Retinal pigment epithelial cell (primary cell): ENCODE results near the gene ELAC2.

ENCODE experiments used
- DNase-seq: peaks from one replicate; pipeline ENCODE4 v3.0.0-alpha.2; 2010; ENCODE audit warnings: low read depth
- H3K4me3 ChIP-seq: 2 replicates; pipeline ENCODE4 v1.5.1; 2011; ENCODE audit warnings: mild to moderate bottlenecking, low read length, control low read depth, moderate library complexity
- TF ChIP-seq, protein P1 (sequence below): conservative IDR thresholded peaks from 2 replicates; pipeline ENCODE4 v1.5.1; 2011; ENCODE audit warnings: low read depth, low read length, control low read depth, inconsistent platforms

ELAC2 gene

DNA sequence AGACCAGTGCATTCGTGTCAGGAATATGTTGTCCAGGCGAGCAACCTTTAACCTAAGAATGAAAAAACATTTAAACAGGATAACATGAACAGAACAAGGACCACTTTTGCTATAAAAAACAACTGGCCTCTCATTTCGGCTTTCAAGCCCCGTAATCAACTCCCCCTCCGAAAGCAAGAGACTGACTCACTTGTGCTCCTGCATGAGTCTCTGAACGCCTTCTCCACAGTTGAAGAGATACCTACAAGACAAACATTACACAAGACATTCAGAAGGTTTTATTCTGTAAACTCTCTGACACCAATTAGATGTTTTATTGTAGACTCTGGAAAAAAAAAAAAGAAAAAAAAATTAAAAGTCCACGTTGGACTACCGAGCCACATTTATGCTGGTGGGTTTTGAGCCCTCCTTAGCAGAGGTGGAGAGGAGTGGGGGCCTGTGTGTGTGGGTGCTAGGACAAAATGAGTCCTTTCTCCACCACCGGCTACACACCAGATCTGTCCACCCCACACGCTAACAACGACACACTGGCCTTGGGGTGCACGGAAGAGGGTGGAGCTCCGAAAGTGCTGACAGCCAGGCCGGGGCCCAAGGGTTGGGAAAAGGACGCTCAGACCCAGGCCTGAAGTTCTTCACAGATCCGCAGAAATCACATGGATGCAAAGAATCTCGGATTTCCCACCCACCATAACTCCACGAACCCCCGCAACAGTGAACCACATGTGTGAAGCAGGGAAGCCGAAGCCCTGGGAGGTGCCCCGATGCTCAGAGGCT lies 759 bp downstream of the ELAC2 start:
- H3K4me3 ChIP-seq: peak overlapping the region; percentile 93
- no peak for DNase-seq
- TF ChIP-seq, protein P1, sequence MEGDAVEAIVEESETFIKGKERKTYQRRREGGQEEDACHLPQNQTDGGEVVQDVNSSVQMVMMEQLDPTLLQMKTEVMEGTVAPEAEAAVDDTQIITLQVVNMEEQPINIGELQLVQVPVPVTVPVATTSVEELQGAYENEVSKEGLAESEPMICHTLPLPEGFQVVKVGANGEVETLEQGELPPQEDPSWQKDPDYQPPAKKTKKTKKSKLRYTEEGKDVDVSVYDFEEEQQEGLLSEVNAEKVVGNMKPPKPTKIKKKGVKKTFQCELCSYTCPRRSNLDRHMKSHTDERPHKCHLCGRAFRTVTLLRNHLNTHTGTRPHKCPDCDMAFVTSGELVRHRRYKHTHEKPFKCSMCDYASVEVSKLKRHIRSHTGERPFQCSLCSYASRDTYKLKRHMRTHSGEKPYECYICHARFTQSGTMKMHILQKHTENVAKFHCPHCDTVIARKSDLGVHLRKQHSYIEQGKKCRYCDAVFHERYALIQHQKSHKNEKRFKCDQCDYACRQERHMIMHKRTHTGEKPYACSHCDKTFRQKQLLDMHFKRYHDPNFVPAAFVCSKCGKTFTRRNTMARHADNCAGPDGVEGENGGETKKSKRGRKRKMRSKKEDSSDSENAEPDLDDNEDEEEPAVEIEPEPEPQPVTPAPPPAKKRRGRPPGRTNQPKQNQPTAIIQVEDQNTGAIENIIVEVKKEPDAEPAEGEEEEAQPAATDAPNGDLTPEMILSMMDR: no peak

DNA sequence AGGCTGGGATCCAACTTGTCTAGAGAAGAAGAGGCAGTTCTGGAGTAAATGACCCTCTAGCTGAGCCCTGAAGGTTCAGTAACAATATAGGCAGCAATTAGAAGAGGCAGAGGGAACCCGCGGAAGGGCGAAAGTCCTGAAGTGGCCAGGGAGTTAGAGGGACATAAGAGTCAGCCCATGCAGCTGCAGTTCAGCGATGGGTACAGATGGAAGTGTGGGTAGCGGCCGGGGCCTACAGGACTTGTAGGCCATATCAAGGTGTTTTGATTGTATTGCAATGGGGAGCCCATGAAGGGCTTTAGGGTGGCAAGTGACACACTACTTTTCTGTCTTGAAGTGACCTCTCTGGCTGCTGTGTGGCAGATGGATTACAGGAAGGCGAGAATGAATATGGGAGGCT lies 3.0 kb downstream of the ELAC2 start:
- DNase-seq: no peak
- no peak overlapping the region for H3K4me3 ChIP-seq
- TF ChIP-seq, protein P1: no peak

DNA sequence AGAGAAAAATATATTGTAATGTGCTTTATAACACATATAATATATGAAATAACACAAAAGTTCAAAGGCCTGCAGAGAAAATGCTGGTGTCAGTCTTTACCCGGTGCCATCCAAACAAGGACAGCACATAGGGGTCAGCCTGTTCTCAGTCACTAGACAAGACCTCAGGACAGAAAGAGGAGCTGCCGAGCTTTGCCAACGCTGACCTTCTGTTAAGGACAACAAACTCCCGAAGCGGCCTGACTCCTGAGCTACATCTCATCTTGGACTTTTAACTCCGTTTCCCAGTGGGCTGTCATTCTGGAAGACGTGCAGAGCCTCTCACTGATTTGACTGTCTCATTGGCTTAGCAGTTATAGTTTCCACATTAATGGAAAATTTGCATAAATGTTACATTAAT lies 6.9 kb downstream of the ELAC2 start:
- TF ChIP-seq, protein P1: no peak
- no peak for DNase-seq
- no peak overlapping the region for H3K4me3 ChIP-seq

DNA sequence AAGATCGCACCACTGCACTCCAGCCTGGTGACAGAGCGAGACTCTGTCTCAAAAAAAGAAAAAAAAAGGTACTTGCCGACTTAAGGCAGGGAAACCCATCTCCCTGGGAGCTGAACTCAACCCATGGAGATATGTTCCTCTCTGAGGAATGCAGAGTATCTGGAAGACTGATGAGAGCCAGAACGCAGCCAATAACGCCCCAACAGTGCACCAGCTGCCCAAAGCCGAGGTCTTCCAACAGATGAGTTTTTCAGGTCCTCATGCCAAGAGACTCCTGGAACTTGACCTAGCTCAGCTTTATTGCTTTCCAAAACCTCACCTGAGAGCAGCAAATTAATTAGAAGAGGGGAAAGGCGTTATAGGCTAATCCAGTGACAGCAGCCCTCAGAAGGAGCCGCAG lies 9.4 kb downstream of the ELAC2 start:
- no peak for DNase-seq
- TF ChIP-seq, protein P1: no peak
- H3K4me3 ChIP-seq: no peak overlapping the region

DNA sequence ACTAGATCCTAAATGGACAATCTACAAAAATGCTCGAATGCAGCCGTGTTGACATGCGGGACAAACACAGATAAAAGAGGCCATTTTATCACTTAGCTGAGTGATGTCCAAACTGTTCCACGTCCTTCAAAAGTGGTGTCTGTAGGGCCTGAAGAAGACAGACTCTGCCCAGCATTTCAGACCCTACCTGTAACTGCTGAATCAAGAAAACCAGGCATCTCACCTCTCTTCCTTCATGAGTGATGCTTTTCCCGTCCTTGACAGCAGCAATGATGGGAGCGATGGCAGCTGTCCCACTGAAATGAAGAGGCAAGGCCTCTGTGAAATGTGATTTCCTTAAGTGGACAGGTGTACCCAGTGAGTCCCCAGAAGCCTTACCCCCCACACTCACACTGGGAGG lies 12.3 kb downstream of the ELAC2 start:
- DNase-seq: no peak
- TF ChIP-seq, protein P1: no peak
- no peak overlapping the region for H3K4me3 ChIP-seq

DNA sequence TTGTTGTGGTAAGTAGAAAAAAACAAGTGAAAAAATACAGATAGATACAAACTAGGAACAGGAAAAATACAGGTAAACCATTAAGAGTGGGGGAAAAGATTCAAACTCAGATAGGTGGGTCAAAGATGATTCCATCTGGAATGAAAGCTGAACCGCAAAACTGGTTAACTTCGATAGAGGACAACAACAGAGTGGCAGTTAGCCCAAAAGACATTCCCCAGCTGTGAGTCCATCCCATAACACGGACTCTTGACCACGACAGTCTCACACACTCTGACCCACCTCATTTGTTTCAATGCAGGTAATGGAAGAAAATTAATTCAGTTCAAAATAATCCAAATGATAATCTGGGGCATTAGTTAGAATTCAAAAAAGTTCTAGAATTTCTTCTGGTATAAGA lies 13.5 kb downstream of the ELAC2 start:
- TF ChIP-seq, protein P1: no peak
- DNase-seq: no peak

DNA sequence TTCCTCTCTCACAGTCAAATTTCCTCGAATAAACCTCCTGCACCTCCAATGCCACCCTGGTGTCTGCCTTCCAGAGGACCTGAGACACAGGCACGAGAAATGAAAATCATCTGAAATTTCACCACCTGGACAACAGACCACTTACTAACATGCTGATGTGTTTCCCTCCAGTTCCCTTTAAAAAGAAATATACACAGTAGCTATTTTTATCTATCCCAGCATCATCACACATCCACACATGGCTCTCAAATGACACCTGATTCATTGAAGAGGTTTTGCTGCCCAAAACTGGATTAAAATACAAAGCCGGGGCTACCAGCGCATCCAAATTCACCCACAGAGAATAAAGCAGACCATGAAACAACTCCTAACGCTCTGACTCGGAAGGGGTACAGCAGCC lies 13.9 kb downstream of the ELAC2 start:
- TF ChIP-seq, protein P1: no peak
- H3K4me3 ChIP-seq: no peak overlapping the region
- DNase-seq: no peak

More for the DNA sequence above, 13.5 kb downstream of the ELAC2 start:
- H3K4me3 ChIP-seq: no peak overlapping the region
